NAMALWA (cell line): Measurements from ENCODE around the gene CHMP2A.
A peak's percentile ranks its signal among the peaks of the same experiment; 100 is the strongest.

Experiments used
- DNase-seq: peaks from one replicate; pipeline ENCODE4 v3.0.0-alpha.2; 2015; ENCODE audit warnings: low spot score

Gene CHMP2A

DNA sequence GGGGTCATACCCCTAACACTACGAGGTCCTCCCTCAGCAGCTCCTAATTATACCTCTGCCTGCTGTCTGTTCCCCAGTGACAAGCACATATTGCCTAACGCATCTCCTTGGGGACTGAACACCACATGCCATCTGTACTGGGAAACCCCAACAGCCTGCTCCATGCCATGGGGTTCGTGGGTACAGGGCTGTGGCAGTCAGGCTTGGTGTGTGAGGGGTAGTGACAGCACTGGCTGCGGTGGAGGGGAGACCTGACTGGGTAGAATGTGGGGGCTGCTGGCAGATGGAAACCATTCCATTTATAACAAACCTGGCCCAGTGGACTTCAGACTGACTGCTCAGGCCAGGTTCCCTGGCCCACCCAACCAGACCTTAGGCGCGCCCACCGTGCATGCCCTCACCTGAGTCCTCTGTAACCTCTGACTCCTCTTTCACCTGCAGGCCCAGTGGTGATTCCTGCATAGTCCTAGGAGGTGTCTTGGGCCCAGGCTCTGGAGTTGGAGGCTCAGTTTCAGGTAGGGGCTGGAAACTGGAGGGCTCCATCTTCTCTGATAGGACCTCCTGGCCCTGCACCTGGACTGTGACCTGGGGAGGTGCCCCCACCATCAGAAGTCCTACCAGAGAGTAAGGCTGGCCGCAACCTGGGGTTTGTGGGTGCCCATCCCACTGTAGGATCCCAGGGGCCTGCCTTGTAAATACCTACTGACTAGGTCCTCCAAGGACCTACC lies 15.2 kb upstream of the CHMP2A start:
- no peak for DNase-seq

DNA sequence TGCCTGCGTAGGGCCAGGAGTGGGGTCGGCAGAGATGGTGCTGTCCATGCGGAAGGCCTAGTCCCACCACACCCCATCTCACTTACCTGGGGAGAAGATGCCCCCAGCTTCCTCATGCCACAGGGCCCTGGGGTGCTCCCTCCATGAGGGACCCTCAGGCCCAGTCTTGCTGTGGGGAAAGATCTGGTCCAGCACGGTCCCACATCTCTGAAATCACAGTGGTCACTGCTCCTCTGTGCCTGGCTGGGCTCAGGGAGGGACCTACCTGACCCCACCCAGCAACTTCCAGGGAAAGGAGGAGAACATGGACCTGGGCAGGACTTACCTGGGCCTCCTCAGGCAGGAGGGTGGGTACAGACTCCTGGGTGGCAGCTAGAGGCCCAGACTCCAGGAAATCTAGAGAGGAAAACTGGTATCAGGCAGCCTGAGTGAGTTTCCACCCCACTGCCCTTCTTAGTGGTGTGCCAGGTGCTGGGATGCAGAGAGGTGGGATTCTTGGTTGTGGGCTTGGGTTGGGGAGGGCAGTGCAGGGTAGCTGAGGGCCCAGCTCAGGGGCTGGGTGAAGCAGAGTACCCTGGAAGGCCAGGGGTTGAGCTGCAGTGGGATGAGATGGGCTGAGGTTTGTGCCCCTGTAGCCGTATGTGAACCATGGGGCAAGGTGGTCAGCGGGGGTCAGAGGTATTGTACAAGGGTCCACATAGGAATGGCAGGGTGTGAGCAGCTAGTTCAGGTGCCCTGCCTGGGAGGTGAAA lies 14.5 kb upstream of the CHMP2A start:
- no peak for DNase-seq

DNA sequence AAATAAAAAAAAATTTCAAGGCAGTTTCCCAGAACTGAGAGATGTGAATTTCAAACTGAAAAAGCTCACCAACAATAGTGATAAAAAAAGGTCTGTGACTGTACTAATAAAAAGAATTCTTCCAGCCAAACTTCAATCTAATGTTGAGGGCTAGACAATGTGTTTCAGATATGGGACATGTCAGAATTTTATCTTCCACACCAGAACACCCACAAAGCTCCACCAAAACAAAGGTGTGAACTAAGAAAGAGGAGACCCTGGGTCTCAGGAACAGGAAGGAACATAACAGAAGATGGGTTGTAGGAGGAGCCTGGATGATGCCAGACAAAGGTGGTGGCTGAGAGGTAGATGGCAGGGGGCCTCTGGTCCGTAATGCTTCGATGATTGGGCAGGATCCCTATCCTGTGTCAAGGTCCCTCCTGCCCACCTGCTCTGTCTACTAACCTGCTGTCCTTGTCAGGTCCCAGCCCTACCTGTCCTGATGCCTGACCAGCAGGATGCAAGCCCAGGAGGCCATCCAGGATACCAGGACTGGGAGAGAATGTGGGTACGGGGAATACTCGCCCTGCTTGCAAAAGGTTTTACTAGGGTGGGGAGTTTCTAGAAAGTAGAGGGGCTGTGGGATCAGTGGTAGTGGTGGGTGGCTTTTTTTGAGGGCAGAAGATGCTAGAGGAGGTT lies 13.7 kb upstream of the CHMP2A start:
- no peak for DNase-seq

DNA sequence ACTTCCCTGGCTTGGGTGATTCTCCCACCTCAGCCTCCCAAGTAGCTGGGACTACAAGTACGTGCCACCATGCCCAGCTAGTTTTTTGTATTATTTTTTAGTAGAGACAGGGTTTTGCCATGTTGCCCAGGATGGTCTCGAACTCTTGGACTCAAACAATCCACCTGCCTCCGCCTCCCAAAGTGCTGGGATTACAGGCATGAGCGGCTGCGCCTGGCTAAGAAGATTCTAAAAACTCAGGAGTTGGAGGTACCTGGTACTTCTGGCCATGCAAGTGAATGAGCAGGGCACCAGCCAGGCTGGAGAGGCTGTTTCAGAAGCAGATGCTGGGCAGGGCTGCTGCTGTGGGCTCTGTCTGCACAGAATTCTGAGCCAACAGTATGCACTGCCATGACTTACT lies 12.1 kb upstream of the CHMP2A start:
- no peak for DNase-seq

DNA sequence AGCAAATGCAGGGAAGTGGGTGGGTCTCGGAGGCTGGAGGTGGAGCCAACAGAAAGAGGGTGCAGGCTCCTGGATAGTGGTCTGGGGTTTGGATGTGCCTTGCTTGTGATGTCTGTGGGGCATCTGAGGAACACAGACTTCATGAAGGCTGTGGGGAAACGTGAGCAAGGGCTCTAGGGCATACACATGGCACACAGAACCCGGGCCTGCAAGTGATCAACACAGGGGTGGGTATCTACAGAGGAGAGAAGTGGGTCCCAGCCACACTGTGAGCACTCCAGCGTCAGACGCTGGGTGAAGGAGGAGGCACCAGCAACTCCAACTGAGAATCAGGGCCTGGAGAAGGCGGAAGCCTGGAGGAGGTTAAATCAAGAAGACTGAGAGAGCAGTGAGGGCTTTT lies 8.9 kb upstream of the CHMP2A start:
- no peak for DNase-seq

DNA sequence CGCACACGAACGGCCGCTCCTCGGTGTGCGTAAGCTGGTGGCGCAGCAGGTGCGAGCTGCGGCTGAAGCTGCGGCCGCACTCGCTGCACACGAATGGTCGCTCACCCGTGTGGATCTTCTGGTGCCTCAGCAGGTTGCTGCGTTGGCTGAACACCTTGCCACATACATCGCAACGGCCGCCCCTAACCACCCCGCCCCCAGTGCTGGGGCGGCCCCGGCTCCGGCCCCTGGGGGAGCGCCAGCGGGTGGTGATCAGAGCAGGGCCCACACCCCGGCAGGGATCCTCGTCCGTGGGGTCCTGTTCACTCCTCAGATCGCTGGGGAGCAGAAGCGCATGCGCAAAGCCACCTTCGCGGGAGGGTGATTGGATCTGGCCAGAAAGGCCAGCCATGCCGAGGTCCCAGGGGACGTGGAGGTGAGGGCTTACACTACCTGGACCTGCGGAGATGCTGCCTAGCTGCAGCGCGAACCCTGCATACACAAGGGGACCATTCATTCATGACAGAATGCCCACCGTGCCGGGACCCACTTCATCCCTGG lies 8.2 kb upstream of the CHMP2A start:
- DNase-seq, result peak; percentile 68

DNA sequence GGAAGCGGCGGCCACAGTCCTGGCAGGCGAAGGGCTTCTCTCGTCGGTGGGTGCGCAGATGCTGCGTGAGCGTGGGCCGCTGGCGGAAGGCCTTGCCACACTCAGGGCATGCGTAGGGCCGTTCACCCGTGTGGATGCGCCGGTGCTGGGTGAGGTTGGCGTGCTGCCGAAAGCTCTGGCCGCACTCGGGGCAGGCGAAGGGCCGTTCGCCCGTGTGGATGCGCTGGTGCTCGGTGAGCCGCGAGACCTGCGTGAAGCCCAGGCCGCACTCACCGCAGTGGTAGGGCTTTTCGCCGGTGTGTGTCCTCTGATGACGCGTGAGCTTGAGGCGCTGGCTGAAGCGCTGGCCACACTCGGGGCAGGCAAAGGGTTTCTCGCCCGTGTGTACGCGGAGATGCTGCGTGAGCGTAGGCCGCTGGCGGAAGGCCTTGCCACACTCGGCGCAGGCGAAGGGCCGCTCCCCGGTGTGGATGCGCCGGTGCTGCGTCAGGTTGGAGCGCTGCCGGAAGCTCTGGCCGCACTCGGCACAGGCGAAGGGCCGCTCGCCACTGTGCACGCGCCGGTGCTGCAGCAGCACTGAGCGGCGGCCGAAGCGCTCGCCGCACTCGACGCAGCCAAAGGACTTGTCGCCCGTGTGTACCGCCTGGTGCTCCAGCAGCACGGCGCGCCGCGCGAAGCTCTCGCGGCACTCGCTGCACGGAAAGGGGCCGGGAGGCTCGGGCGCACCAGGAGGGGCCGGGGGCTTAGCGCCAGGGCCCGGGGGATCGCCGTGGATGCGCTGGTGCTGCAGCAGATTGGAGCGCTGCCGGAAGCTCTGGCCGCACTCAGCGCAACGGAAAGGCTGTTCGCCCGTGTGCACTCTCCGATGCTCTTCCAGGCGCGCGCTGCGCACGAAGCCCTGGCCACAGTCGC lies 7.5 kb upstream of the CHMP2A start:
- no peak for DNase-seq

DNA sequence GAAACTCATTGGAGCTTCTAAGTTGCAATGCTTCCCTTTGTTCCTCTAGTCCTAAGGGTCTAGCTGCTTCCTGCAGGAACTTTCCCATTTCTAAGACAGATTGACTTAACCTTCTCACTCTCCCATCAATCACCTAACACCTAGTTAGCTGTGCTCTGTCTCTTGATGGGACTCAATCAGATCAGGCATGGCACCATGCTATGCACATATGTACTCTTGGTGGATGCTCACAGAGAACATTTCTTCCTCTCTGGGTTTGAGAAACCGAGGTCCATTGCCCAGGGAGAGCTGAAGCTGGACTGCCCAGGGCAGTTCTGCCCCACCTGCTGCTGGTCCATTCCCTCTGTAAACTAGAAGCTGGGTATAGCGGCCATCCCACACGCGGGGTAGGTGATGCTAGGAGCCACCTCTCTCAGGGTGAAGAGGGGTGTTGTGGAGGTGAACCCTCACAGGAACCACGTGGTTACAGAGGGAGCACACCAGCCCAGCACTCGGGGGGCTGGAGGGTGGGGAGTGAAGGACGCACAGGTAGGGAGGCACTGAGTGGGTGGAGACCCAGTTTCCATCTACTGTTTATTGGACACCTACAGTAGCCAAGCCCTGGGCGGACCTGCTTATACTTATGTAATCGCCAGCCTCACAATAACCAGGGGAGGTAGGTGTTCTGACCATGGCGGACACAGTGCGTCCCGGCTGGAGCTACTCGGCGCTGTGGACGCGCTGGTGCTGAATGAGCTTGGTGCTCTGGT lies 6.6 kb upstream of the CHMP2A start:
- no peak for DNase-seq

DNA sequence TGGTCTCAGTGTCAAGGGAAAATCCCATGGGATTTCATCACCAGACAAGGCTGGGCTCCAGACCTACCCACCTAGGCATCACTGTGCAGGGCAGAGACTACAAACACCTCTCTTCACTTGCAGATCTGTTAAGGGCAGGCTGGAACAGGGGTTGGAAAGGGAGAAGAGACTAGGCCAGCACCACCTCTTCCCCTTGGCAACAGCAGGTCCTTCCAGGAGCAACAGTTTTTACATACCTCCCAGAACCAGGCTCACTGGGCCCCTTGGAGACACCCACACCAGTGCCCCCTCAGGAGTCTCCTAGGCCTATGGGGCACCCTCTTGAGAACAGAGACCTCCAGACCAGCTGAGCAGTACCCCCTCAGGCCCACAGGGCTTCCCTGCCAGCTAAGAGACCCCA lies 6.0 kb upstream of the CHMP2A start:
- no peak for DNase-seq

DNA sequence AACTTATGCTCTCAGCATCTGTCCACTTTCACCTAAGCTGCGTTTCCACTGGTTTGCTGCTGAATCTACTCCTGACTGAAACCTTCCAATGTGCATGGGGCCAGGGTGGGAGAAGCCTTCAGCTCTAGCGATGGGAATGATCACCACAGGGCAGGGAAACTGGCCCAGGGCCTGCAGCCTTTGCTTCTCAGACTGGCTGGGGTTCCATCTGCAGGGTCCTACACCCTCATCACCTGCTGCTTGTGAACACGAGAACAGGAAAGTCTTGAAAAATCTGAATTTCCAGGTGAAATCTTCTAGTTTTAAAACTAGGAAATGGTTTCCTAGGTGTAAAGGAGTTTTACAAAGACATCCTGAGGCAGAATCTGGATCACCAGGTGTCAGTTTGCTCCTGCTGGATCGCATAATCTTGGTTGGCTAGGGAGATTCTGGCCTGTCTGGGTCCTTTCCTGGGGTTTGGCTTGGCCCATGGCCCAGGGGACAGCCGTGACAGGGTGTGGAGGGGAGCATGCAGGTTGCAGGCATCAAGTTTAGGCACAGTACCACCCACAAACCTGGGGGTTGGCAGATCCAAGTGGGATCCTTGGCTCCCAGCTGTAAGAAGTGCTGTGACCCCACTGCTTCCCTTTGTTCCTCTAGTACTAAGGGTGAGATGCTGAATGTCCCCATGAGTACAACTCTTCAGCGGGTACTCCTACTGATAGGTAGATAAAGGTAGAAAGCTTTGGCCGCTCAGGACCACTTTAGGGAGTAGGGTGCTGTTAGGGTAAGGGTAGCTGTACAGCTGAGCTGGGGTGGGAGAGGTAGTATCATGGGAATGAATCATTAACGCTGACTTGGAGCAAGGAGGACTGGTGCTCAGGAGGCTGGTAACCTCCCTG lies 5.3 kb upstream of the CHMP2A start:
- DNase-seq, result no peak

DNA sequence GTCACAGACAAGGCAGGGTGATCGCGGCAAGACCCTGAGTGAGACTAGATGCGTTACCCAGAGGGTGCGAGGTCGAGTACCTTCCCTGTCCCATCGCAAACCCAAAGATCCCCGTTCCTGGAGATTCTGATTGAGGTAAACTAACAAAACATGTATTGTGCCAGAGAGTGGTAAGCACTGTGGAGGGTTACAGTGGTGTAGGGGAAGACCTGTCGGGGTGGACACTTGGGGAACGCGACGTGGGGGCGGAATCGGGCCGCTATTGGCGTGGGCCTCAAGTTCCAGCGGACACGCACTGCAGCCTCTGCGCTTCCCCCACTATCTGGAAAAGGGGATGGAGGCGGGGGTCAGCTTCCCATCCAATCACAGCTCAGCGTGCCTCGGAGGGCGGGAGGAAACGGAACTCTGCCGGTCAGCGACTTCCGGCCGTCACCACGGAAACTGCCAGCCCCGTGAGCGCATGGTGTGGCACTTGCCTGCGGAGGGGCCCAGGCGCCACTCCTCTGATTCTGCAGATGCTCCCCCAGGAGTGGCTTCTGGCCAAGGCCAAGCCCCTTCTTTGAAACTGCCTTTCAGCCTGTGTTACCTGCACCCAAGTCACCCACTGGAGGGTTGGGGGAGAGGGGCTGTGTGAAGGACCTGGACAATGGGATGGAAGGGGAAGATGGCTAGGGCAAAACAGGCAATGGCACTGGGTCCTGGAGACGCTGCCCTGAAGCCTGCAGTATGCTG lies 4.5 kb upstream of the CHMP2A start:
- peak; percentile 91 for DNase-seq

DNA sequence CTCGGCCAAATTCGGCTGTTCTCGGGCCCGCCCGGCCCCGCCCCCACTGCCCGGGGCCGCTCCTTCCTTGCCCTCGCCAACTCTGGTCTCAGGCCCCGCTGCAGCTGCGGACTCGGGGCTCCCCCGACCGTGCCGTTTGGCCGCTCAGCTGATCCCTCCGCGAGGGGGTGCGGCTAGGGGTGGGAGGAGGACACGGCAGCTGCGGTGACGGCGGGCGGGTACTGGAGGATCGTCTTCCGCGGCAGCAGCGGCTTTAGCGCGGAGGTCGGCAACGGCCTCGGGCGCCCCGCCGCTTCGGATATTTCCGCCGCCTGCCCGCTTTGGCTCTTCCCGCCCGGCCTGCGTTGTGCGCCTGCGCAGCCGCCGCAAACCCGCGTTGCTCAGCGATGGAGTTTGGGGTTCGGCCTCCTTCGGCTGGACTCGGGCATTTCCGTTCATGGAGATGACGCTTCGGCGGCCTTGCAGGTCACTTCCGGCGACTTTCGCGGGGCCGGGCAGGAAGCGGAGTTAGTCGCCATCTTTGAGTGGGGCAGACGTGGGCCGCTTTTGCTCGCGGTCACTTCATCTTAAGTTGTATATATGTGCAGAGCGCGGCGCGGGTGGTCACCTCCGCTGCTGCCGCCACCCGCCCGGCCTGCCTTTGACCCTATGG lies 3.8 kb upstream of the CHMP2A start:
- peak; percentile 99 for DNase-seq

DNA sequence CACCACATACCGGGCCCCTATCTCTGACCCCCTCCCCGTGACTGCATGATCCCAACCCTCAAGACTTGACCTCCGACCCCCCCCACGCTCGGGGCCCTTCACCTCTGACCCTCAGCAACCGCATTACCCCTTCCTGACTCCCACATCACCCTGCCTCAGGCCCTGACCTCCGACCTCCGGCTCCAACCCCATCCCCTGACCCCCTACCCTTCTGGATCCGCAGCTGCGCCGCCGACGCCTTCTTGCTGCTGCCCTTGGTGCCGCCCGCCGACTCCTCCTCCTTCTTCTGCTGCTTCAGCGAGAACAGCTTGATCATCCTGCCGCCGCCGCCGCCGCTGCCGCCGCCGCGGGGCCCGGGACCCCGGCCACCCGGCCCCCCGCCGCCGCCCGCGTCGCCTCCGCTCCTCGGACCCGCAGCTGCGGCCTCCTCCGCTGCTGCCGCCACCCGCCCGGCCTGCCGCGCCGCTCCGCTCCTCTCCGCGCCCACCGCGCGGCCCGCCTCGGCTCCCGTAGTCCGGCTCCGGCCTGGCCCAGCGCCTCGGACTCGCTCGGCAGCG lies 3.2 kb upstream of the CHMP2A start, which contains the start of gene UBE2M:
TSS of gene UBE2M (minus strand) at position 546 of the 557 bp plus-strand sequence. CDS start at position 316, 230 bp downstream.
- peak; percentile 66 for DNase-seq

DNA sequence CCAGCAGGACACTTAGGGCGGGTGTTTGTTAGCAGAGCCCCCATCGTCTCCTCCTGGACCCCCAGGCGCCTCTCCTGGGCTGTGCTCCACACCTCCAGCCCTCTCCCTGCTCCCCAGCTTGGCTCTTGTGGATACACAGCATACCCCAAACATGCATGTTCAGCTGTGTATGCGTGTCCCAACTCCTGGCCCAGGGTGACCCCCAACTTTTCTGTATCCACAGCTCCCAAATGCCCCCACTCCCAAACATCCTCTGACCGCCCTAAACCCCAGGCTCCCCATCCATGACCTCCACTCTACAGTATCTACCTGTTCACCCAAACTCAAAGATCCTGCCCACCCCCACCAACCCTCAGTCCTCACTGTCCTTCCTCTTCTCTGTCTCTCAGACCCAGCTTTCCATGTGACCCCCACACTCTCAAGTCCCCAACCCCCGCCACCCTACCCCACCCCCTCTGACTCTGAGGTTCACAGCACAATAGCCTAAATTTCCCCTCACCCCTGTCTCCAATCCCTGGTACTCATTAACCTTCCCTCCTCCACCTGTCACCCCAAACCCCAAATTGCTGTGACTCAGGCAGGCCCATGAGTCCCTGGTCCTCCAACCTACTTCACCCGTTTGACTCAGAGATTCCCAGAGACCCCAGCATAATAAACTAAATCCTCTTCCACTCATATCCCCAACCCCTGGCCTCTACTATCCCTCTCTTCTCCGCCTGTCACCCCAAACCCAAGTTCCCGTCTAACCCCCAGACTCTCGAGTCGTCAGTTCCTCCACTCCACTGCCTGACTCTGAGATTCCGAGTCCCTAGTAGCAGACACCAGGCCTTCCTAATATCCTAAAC lies 2.5 kb upstream of the CHMP2A start:
- DNase-seq, result peak; percentile 34

DNA sequence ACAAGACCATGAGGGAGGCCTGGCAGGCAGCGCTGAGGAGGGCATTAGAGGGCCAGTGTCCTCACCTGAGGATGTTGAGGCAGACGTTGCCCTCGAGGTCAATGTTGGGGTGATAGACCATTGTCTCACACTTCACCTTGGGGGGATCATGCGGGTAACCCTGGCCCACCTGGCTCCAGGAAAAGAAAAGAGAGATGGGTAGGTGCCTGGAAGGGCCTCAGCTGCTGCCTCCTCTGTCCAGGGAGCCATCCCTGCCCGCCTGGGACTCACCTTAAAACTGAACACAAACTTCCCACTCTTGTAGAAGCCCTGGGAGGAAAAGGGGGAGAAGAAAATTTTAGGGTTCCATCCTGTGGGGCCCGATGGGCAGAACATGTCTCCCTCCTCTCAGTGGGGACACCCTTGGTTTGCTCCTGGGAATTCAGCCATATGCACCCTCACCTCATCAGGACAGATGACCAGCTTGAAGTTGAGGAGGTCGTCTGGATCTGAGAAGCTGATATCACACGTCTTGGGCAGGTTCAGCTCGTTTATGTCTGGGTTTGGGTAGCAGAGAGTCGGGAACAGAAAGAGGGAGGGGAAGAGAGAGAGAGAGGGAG lies 1.8 kb upstream of the CHMP2A start:
- no peak for DNase-seq

DNA sequence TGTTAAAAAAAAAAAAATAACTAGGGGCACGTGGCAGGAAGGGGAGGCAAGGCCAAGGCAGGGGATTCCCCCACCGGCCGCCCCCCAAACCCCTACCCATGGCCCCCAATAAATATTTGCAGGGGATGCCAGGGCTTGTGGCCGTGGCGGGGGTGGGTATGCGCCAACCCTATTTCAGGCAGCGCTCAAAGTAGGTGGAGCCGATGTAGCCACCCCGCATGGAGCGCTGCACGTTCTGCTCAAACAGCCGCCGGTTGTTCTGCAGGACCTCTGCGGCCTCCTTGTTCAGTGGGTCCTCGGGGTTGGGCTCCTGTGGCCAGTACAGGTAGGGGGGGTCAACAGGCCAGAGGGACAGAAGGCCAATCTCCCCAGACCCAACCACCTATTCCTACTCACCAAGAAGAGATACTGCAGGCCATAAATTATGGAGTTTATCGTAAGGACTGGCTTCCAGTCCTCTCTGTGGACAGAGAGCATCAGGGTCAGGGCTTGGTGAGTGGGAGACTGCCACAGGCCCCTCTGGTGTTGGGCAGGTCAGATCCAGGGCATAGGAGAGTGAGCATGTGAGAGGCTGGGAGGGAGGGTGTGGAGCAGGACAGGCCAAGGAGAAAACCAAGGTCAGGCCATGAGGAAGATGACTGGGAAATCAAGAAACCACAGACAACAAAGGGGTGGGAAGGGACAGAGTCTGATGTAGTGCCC lies 1.2 kb upstream of the CHMP2A start:
- DNase-seq, result no peak
